GM21526 (cell line): ENCODE measurements around the gene AAGAB.
"Not testable (repeated sequence)": the region's sequence is repeated elsewhere in the genome, so short reads cannot be mapped to it uniquely, and the experiment has no call there.

Experiments used
- ATAC-seq: cut with Tn5 transposase; IDR thresholded peaks from one replicate; pipeline ENCODE4 v1.9.1; 2021; ENCODE audit warnings: moderate library complexity; ENCODE audit not compliant: unreplicated experiment, low FRiP score

AAGAB gene

GRCh38 chr15:67254238-67255175, at the start of gene AAGAB, which contains the start of gene IQCH:
AAGAB (minus strand) TSS chr15:67254661; CDS start chr15:67254631, 30 bp downstream.
IQCH (plus strand) TSS chr15:67254786; CDS start chr15:67254897, 111 bp downstream.
- ATAC-seq, result peak; percentile 84

- ATAC-seq, result no peak
Measured at GRCh38 chr15:67303490-67304363, 49.3 kb upstream of the AAGAB start.

- no peak for ATAC-seq
Measured at GRCh38 chr15:67300266-67301025, 46.0 kb upstream of the AAGAB start.

GRCh38 chr15:67296684-67297083, 42.2 kb upstream of the AAGAB start:
- no peak for ATAC-seq

GRCh38 chr15:67296188-67296587, 41.7 kb upstream of the AAGAB start:
- no peak for ATAC-seq

- no peak for ATAC-seq
Measured at GRCh38 chr15:67290319-67290718, 35.9 kb upstream of the AAGAB start.

- ATAC-seq, result not testable (repeated sequence)
Measured at GRCh38 chr15:67286400-67286799, 31.9 kb upstream of the AAGAB start.

- ATAC-seq, result not testable (repeated sequence)
Measured at GRCh38 chr15:67285625-67286024, 31.2 kb upstream of the AAGAB start.

- ATAC-seq, result no peak
Measured at GRCh38 chr15:67281714-67282113, 27.3 kb upstream of the AAGAB start.

- no peak for ATAC-seq
Measured at GRCh38 chr15:67280217-67280616, 25.8 kb upstream of the AAGAB start.

GRCh38 chr15:67276666-67277065, 22.2 kb upstream of the AAGAB start:
- ATAC-seq, result no peak

GRCh38 chr15:67274236-67274635, 19.8 kb upstream of the AAGAB start:
- no peak for ATAC-seq

- ATAC-seq, result no peak
Measured at GRCh38 chr15:67267951-67268941, 13.8 kb upstream of the AAGAB start.

- no peak for ATAC-seq
Measured at GRCh38 chr15:67267440-67267839, 13.0 kb upstream of the AAGAB start.

- no peak for ATAC-seq
Measured at GRCh38 chr15:67266870-67267269, 12.4 kb upstream of the AAGAB start.

GRCh38 chr15:67259806-67260205, 5.3 kb upstream of the AAGAB start:
- no peak for ATAC-seq

- ATAC-seq, result no peak
Measured at GRCh38 chr15:67259379-67259778, 4.9 kb upstream of the AAGAB start.

GRCh38 chr15:67258412-67258811, 4.0 kb upstream of the AAGAB start:
- ATAC-seq, result not testable (repeated sequence)

GRCh38 chr15:67256051-67256450, 1.6 kb upstream of the AAGAB start:
- ATAC-seq, result no peak
